Suprapubic skin (tissue), 4 donors: ENCODE data around the gene PAX9.

Experiments used
- EP300 ChIP-seq: sonication (generic); formaldehyde crosslinking; IDR thresholded peaks from one replicate; pipeline ENCODE4 v1.6.1; 2017; ENCODE audit warnings: antibody characterized with exemption
- POLR2A ChIP-seq, 2 donors: fragments of 450-650 bp; IDR thresholded peaks; one replicate each; pipeline ENCODE4 v1.6.1; 2017; ENCODE audit warnings: antibody characterized with exemption in 2 of 2, mild to moderate bottlenecking in 2 of 2, moderate library complexity in 2 of 2
- POLR2AphosphoS5 ChIP-seq, 3 donors: sonication (generic); formaldehyde crosslinking; IDR thresholded peaks; one replicate each; pipeline ENCODE4 v1.6.1; 2017; ENCODE audit warnings: antibody characterized with exemption in 3 of 3
- TF ChIP-seq, protein P1 (sequence below), 2 donors: fragments of 200-600 bp in 1 of 2; fragments of 450-650 bp in 1 of 2; sonication (generic) in 1 of 2; IDR thresholded peaks; one replicate each; pipeline ENCODE4 v1.5.1; 2016 to 2019; ENCODE audit warnings: antibody characterized with exemption in 2 of 2, mild to moderate bottlenecking in 1 of 2, moderate library complexity in 1 of 2

DNA sequence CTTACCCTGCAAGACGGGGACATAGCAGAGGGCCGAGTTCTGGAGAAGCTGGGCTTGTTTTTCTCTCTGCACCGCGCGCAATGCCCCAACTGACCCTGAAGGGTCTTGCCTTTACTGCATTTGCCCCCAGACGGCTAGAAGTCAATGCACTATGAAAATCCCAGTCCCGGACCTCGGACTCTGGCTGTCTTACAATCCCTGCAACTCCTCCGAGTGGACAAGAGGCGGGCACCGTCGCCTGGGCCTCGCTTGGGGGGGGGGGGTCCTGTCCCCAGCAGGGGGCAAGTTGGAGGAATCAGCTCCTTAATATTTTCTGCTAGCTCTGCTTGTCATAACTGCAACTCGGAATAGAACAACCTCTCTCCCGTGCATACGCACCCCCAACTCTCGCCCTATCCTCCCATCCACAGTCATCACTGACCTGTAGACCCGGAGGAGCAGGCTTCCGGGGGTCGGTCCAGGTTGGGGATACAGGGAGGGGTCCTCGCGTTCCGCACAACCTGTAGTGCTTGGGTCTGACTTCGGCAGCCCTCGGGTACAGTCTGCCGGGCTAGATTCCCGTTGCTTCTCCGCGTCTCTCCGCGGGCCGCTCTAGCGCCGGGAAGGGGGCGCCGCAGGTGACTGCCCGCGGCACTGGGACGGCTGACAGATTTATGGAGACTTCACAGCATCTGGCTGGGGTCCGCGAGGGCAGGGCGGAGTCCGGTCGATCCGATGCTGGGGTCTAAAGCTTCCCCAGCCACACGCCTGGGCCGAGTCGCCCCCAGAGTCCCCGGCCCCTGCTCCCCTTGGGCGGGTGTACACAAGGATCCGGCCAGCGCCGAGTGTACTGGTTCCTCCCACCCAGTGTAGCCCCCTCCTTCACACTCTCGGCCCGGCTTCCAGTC lies 3.3 kb upstream of the PAX9 start:
- TF ChIP-seq POLR2AphosphoS5 (IDR thresholded peaks at IDR 0.05) (no peak), EP300 (no peak), POLR2A (IDR thresholded peaks at IDR 0.05) (no peak)
- TF ChIP-seq, protein P1, sequence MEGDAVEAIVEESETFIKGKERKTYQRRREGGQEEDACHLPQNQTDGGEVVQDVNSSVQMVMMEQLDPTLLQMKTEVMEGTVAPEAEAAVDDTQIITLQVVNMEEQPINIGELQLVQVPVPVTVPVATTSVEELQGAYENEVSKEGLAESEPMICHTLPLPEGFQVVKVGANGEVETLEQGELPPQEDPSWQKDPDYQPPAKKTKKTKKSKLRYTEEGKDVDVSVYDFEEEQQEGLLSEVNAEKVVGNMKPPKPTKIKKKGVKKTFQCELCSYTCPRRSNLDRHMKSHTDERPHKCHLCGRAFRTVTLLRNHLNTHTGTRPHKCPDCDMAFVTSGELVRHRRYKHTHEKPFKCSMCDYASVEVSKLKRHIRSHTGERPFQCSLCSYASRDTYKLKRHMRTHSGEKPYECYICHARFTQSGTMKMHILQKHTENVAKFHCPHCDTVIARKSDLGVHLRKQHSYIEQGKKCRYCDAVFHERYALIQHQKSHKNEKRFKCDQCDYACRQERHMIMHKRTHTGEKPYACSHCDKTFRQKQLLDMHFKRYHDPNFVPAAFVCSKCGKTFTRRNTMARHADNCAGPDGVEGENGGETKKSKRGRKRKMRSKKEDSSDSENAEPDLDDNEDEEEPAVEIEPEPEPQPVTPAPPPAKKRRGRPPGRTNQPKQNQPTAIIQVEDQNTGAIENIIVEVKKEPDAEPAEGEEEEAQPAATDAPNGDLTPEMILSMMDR (IDR thresholded peaks at IDR 0.05): no peak
